DMS114 treated with DMSO at 0.1 percent for 48 hours (cell line): ENCODE data around the gene DBI.

Experiments
- DNase-seq: peaks from one replicate; lab custom pipeline; 2025; ENCODE audit not compliant: unreplicated experiment; lab: John Stamatoyannopoulos, UW

The DBI gene

DNA sequence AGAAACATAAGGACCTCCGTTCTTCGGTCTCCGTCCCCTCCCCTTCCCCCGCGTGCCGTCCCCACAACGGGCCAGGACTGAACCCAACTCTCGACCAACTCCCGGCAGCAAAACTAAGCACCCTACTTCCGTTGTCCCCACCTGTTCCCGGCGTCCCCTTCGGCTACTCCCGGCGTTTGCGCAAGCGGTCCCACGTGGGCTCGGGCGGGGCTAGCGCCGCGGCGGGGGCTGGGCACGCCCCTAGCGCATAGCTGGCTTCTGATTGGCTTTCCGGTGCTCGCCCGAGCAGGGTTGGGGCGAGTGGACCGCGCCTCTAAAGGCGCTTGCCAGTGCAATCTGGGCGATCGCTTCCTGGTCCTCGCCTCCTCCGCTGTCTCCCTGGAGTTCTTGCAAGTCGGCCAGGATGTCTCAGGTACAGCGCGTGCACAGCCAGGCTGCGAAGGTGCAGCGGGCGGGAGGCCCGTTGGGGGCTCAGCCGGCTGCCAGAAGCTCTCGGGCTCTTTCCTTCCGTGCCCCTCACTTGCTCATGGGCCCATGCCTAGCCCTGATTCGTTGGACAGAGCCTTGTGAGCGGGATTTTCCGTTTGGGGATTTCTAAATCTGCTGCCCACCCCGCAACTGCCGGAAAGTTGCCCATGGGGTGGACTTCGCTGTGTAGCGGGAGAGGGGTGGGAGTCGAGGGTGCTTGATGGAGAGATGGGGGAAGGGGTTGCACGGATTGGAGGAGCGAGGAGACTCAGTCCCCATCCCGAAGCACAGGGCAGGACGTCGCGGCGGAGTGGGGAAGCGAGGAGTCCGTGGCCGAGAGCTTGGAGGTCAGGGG lies at the start of gene DBI, which contains the start of gene C2orf76:
Gene DBI, plus strand, starts transcription at position 329 of the 823 bp plus-strand sequence. Its CDS starts 75 bp downstream, at position 404.
Gene C2orf76, minus strand, starts transcription at position 186 of the 823 bp plus-strand sequence. CDS start 26,875 bp downstream, outside the sequence.
- DNase-seq = peak; percentile 77

GRCh38 chr2:119317554-119317953 lies 49.2 kb upstream of the DBI start:
- DNase-seq = no peak

DNA sequence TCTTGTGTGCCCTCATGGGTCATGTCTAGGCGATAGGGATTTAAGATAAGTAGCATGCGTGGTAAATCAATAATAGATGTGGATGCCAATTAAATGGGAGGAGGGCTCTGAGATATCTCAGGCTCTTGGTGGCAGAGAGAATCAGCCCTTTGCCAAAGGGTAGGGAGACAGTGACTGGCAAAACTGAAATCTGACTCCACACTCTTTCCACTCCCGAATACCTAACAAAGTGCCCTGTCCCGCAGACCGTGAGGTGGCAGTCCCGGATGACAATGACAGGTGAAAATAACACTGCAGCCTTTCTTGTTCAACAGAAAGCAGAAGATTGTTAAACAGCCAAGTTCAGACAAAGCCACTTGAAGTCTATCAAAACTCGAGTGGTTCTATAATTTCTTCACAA lies 47.2 kb upstream of the DBI start:
- DNase-seq = no peak

GRCh38 chr2:119323459-119323858 lies 43.3 kb upstream of the DBI start:
- DNase-seq = no peak

GRCh38 chr2:119324685-119325270 lies 42.0 kb upstream of the DBI start:
- no peak for DNase-seq

DNA sequence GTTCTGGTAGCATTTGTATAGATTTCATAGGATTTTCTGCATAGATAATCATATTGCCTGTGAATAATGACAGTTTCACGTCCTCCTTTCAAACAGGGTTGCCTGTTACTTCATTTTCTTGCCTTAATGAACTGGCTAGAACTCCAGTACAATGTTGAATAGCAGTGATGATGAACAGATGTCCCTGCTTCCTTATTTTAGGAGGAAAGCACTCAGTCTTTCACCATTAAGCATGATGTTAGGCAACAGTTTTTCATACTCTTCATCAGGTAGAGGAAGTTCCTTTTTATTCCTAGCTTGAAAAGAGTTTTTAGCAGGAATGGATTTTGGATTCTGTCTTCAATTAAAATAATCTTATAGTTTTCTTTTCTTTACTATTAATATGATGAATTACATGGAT lies 39.8 kb upstream of the DBI start:
- DNase-seq = no peak

- no peak for DNase-seq
These were observed 39.3 kb upstream of the DBI start for GRCh38 chr2:119327431-119327830.

DNA sequence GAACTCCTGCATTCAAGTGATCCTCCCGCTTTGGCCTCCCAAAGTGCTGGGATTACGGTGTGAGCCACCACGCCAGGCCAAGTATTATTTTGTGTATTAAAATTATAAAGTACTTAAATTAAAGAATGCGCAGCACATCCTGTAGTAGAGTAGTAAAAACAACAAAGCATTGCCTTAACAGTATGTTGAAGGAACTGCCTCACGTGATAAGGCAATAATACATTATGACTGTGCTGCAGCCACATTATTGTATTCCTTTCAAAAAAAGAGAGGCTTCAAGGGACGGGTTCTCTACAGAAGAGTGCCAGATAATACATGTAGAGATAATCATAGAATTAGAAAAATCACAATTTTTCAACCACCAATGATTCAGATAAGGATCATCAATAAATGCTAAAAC lies 33.8 kb upstream of the DBI start:
- no peak for DNase-seq

- DNase-seq = no peak
These were observed 33.4 kb upstream of the DBI start for GRCh38 chr2:119333360-119333759.

DNA sequence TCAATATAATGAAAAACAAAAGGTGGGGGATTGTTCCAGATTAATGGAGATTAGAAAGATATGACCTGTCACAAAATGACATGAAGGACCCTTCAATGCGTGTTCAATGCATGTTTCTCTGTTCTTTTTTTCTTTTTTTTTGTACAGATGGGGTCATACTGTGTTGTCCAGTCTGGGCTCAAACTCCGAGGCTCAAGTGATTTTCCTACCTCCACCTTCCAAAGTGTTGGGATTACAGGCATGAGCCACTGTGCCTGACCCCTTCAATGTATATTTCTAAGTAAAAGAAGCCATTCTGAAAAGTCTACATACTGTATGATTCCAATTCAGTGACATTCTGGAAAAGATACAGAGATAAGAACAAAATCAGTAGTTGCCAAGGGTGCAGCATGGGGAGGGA lies 32.9 kb upstream of the DBI start:
- DNase-seq = no peak

DNA sequence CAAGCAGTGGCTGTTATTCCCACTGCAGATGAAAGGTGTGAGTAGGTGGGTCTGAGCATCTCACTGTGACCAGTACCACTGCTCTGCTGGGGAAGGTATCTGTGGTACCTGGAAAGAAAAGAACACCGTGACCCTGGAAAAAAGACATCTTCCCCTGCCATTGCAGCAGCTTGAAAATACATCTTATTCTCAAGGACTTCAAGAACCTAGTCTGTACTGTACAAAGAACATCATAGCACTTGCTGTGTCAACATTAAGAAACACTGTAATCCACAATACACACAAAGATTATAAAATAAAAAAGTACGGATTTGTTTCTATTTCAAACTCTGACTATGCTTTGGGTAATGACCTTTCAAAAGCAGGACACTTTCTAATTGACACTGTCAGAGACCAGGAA lies 29.0 kb upstream of the DBI start:
- no peak for DNase-seq

DNA sequence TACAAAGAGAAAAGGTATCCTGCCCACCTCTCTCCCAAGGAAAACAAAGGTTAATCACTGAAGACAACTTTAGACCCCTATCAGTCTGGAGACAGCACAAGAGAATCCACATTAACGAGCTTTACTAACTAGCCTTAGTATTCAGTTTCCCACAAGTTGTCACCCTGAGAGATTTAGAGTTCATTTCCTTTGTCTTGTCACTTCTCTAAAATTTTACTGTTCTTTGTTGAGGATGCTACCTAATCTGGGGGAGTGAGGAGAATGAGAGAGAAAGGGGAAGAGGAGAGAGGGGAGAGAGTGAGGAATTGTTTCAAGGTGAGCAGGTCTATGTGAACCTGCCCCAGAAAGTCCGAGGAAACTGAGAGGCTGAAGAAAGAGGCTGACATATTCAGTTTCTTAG lies 28.5 kb upstream of the DBI start:
- no peak for DNase-seq

- DNase-seq = no peak
These were observed 27.8 kb upstream of the DBI start for GRCh38 chr2:119338826-119339561.

DNA sequence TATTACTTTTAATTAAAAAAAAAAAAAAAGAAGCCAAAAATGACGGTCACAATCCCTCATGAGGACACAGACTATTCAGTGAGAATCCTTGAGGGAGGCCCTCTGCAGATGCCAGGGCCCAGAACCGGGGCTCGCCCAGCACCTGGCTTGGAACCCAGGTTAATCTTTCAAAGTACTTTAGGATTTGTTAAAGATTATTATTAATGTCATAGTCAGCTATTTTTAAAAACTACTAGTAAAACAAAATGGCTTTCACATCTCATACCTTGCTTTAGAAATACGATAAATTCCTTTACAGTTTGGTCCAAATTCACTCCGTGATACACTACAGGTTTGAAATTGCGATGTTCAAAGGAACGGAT lies 27.2 kb upstream of the DBI start:
- DNase-seq = no peak

- DNase-seq = no peak
These were observed 25.1 kb upstream of the DBI start for GRCh38 chr2:119341684-119342083.

DNA sequence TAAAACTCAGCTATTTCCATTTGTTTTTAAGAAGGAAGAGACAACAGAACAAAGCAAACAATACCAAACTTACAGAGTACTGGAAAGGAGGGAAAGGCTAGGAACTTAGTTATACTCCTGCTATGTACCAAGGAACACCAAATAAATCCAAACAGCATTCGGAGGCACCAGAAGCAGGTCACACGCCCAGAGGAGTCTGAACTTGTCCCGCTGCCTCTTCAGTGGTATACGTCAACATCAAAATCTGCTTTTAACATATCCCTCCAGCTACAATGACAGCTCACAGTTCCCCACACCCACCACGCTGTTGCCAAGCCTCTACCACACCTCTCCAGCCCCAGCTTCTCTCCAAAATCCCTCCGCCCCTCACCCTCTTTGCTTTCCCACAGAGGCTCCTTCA lies 17.5 kb upstream of the DBI start:
- no peak for DNase-seq

- DNase-seq = no peak
These were observed 16.3 kb upstream of the DBI start for GRCh38 chr2:119350311-119350998.

- DNase-seq = no peak
These were observed 14.4 kb upstream of the DBI start for GRCh38 chr2:119352357-119352756.

DNA sequence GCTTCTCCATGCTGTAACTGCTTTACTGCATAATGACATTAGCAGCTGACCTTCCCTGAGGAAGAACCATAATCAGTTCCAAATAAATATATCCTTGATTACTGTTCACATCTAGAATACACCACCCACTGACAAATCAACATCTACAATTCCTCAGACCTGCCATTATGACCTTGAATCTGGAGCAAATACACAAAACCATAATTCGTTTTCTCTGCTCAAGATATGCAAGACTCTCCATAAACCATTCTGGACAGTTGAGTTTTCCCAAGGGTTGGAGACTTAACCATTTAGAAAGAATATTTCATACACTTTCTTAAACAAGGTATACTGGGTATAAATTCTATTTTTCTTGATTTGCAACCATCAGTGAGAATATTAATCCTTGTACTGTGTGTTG lies 11.9 kb upstream of the DBI start:
- no peak for DNase-seq

DNA sequence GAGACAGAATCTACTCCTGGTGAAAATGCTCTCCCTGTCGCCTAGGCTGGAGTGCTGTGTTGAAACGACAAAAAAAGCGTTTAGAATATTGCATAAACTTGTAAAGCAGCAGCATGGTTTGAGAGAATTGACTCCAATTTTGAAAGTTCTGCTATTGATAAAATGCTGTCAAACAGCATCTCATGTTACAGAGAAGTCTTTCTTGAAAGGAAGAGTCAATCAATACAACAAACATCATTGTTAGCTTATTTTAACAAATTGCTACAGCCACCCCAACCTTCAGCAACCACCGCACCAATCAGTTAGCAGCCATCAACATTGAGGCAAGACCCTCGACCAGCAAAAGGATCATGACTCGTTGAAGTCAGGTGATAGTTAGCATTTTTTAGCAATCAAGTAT lies 7.0 kb upstream of the DBI start:
- no peak for DNase-seq

GRCh38 chr2:119360423-119360966 lies 6.3 kb upstream of the DBI start:
- no peak for DNase-seq
